ENCODE data around the gene ERP44. TPM values are rescaled to one million over a fixed set of nuclear protein-coding genes. Genes with fewer than 3 reads are reported as not detected.
"Not testable (repeated sequence)": the region's sequence is repeated elsewhere in the genome, so short reads cannot be mapped to it uniquely, and the experiment has no call there.

ERP44 gene
- total RNA-seq, 1 experiment from 2014 or later = 9.4 TPM

GRCh38 chr9:100145976-100146375 is 47.2 kb upstream of the ERP44 start:
- H3K4me3 ChIP-seq (replicated peaks in 1 of 2; ENCODE audit: low read depth in 1 of 2, low read length in 2 of 2); H3K36me3 ChIP-seq (ENCODE audit: control insufficient read depth in 1 of 2, insufficient read depth in 2 of 2, low read length in 2 of 2); H3K79me2 ChIP-seq (ENCODE audit: insufficient read depth, low read length); H3K9me2 ChIP-seq (ENCODE audit: insufficient read depth); H3K4me2 ChIP-seq (ENCODE audit: low read length); CTCF ChIA-PET; H3K4me1 ChIP-seq (ENCODE audit: control insufficient read depth in 1 of 2, insufficient read depth in 2 of 2, low read length in 2 of 2); H3K9me3 ChIP-seq (ENCODE audit: control insufficient read depth in 1 of 2, insufficient read depth in 1 of 2, low read depth in 1 of 2, low read length in 2 of 2); H3K27ac ChIP-seq (ENCODE audit: low read depth, low read length); RAD21 ChIA-PET (ENCODE audit: low non-redundant PET in 1 of 2, low total read pairs in 2 of 2, uncharacterized antibody in 2 of 2, unreplicated experiment in 2 of 2); H4K20me1 ChIP-seq (ENCODE audit: insufficient read depth); DNase-seq (ENCODE audit: low read depth, low spot score); ATAC-seq; H3K9ac ChIP-seq (ENCODE audit: low read length); intact Hi-C loops (cut with micrococcal nuclease); H3K27me3 ChIP-seq (ENCODE audit: insufficient read depth, low read length); BruUV-seq (replicated peaks); POLR2A ChIA-PET; H2AFZ ChIP-seq (ENCODE audit: low read depth, low read length, poor library complexity, severe bottlenecking): not testable (repeated sequence)

DNA sequence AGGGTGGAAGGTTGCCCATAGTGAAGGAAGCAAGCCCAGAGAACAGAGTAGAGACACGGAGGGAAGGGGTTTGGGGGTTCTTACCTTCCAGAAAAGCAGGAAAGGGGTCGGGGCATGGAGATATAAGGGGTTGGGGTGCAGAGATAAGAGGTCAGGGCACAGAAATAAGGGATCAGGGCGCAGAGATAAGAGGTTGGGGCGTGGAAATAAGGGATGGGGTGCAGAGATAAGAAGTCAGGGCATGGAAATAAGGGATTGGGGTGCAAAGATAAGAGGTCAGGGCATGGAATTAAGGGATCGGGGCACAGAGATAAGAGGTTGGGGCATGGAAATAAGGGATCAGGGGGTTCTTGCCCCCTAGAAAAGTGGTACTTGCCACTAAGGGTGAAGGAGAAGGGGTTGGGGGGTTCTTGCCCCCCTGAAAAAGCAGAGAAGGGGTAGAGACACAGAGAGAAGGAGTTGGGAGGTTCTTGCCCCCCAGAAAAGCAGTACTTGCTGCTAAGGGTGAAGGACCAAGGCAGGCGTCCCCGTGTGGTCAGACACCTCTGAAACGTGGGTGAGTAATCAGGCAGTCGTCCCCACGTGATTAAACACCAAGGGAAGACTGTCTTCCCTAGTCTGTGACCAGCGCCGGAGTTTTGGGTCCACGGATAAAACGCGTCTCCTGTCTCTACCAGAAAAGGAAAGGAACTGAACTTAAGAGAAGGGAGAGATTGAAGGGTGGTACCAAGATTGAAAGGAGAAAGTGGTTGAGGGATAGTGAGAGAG is 46.6 kb upstream of the ERP44 start:
- H3K27ac ChIP-seq (ENCODE audit: low read depth, low read length); BruUV-seq (replicated peaks); H2AFZ ChIP-seq (ENCODE audit: low read depth, low read length, poor library complexity, severe bottlenecking); CTCF ChIA-PET; intact Hi-C loops (cut with micrococcal nuclease); DNase-seq (ENCODE audit: low read depth, low spot score); RAD21 ChIA-PET (ENCODE audit: low non-redundant PET in 1 of 2, low total read pairs in 2 of 2, uncharacterized antibody in 2 of 2, unreplicated experiment in 2 of 2); H3K4me2 ChIP-seq (ENCODE audit: low read length); H3K9me2 ChIP-seq (ENCODE audit: insufficient read depth); H3K4me1 ChIP-seq (ENCODE audit: control insufficient read depth in 1 of 2, insufficient read depth in 2 of 2, low read length in 2 of 2); H3K36me3 ChIP-seq (ENCODE audit: control insufficient read depth in 1 of 2, insufficient read depth in 2 of 2, low read length in 2 of 2); ATAC-seq; H4K20me1 ChIP-seq (ENCODE audit: insufficient read depth); H3K79me2 ChIP-seq (ENCODE audit: insufficient read depth, low read length); H3K4me3 ChIP-seq (replicated peaks in 1 of 2; ENCODE audit: low read depth in 1 of 2, low read length in 2 of 2); H3K9ac ChIP-seq (ENCODE audit: low read length); H3K9me3 ChIP-seq (ENCODE audit: control insufficient read depth in 1 of 2, insufficient read depth in 1 of 2, low read depth in 1 of 2, low read length in 2 of 2); POLR2A ChIA-PET; H3K27me3 ChIP-seq (ENCODE audit: insufficient read depth, low read length): not testable (repeated sequence)

- H4K20me1 ChIP-seq (ENCODE audit: insufficient read depth); H3K4me1 ChIP-seq (ENCODE audit: control insufficient read depth in 1 of 2, insufficient read depth in 2 of 2, low read length in 2 of 2); H3K9ac ChIP-seq (ENCODE audit: low read length); CTCF ChIA-PET; BruUV-seq (replicated peaks); ATAC-seq; H3K9me3 ChIP-seq (ENCODE audit: control insufficient read depth in 1 of 2, insufficient read depth in 1 of 2, low read depth in 1 of 2, low read length in 2 of 2); H3K27ac ChIP-seq (ENCODE audit: low read depth, low read length); POLR2A ChIA-PET; RAD21 ChIA-PET (ENCODE audit: low non-redundant PET in 1 of 2, low total read pairs in 2 of 2, uncharacterized antibody in 2 of 2, unreplicated experiment in 2 of 2); H3K36me3 ChIP-seq (ENCODE audit: control insufficient read depth in 1 of 2, insufficient read depth in 2 of 2, low read length in 2 of 2); H3K4me3 ChIP-seq (replicated peaks in 1 of 2; ENCODE audit: low read depth in 1 of 2, low read length in 2 of 2); intact Hi-C loops (cut with micrococcal nuclease); DNase-seq (ENCODE audit: low read depth, low spot score); H3K79me2 ChIP-seq (ENCODE audit: insufficient read depth, low read length); H3K27me3 ChIP-seq (ENCODE audit: insufficient read depth, low read length); H2AFZ ChIP-seq (ENCODE audit: low read depth, low read length, poor library complexity, severe bottlenecking); H3K4me2 ChIP-seq (ENCODE audit: low read length); H3K9me2 ChIP-seq (ENCODE audit: insufficient read depth): not testable (repeated sequence)
Measured at GRCh38 chr9:100141862-100142261, 43.1 kb upstream of the ERP44 start.

- H3K9ac ChIP-seq (ENCODE audit: low read length); H4K20me1 ChIP-seq (ENCODE audit: insufficient read depth); H3K36me3 ChIP-seq (ENCODE audit: control insufficient read depth in 1 of 2, insufficient read depth in 2 of 2, low read length in 2 of 2); H3K27me3 ChIP-seq (ENCODE audit: insufficient read depth, low read length); DNase-seq (ENCODE audit: low read depth, low spot score); intact Hi-C loops (cut with micrococcal nuclease); H3K27ac ChIP-seq (ENCODE audit: low read depth, low read length); H3K4me1 ChIP-seq (ENCODE audit: control insufficient read depth in 1 of 2, insufficient read depth in 2 of 2, low read length in 2 of 2); H3K4me2 ChIP-seq (ENCODE audit: low read length); ATAC-seq; H3K9me3 ChIP-seq (ENCODE audit: control insufficient read depth in 1 of 2, insufficient read depth in 1 of 2, low read depth in 1 of 2, low read length in 2 of 2); BruUV-seq (replicated peaks); POLR2A ChIA-PET; RAD21 ChIA-PET (ENCODE audit: low non-redundant PET in 1 of 2, low total read pairs in 2 of 2, uncharacterized antibody in 2 of 2, unreplicated experiment in 2 of 2); H2AFZ ChIP-seq (ENCODE audit: low read depth, low read length, poor library complexity, severe bottlenecking); H3K4me3 ChIP-seq (replicated peaks in 1 of 2; ENCODE audit: low read depth in 1 of 2, low read length in 2 of 2); CTCF ChIA-PET; H3K9me2 ChIP-seq (ENCODE audit: insufficient read depth); H3K79me2 ChIP-seq (ENCODE audit: insufficient read depth, low read length): not testable (repeated sequence)
Measured at GRCh38 chr9:100140303-100140702, 41.5 kb upstream of the ERP44 start.

All from HCT116 (cell line).